ENCODE results near the gene NAV2. TPM values are rescaled to one million over a fixed set of nuclear protein-coding genes. Genes with fewer than 3 reads are reported as not detected.

Gene NAV2, protein sequence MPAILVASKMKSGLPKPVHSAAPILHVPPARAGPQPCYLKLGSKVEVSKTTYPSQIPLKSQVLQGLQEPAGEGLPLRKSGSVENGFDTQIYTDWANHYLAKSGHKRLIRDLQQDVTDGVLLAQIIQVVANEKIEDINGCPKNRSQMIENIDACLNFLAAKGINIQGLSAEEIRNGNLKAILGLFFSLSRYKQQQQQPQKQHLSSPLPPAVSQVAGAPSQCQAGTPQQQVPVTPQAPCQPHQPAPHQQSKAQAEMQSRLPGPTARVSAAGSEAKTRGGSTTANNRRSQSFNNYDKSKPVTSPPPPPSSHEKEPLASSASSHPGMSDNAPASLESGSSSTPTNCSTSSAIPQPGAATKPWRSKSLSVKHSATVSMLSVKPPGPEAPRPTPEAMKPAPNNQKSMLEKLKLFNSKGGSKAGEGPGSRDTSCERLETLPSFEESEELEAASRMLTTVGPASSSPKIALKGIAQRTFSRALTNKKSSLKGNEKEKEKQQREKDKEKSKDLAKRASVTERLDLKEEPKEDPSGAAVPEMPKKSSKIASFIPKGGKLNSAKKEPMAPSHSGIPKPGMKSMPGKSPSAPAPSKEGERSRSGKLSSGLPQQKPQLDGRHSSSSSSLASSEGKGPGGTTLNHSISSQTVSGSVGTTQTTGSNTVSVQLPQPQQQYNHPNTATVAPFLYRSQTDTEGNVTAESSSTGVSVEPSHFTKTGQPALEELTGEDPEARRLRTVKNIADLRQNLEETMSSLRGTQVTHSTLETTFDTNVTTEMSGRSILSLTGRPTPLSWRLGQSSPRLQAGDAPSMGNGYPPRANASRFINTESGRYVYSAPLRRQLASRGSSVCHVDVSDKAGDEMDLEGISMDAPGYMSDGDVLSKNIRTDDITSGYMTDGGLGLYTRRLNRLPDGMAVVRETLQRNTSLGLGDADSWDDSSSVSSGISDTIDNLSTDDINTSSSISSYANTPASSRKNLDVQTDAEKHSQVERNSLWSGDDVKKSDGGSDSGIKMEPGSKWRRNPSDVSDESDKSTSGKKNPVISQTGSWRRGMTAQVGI (N-terminal part only)
- 44.8 TPM for total RNA-seq
- long read RNA-seq, partial matches to known transcripts = 11 of 34 reads
- long read RNA-seq, other reads (novel, unspliced or antisense) = 22 of 34 reads

DNA sequence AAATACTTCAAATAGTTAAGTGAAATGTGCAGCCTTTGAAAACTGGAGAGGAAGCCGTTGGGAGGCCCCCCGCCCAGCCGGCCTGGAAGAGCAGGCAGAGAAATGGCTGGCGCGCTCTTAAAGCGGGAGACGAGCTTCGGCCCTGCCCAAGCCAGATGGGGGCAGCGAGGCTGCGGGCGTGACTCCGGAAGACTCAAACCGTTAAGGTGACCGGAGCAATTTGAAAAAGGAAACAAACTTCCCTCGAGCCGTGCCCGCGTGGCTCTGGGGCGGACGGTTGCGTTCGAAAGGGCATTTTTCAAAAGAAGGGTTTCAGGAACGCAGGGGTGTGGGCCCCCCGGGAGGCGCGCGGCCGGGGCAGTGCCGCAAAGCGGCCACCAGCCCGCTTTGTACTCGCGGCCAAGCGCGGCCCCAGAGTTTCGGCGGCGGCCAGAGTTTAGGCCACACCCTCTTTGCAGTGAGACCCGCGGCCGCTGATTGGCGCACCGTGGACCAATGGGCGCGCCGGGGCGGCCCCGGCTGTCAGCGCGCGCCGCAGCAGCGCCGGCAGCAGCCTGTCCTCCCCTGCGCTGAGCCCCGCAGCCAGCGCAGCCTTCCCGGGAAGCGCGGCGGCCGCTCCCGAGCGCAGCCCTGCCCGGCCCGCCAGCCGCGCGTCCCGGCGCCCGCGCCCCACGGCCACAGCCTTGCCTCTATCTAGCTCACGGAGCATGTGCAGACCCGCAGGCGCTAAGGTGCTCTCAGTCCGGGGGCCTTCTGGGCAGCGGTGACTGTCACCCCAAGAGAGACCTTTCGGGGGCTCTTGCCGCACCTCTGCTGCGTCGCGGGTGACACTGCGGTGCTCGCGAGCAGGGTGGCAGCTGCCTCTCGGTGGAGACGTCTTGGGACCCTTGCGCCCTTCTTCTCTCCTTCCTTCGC lies at the start of gene NAV2:
Gene NAV2, plus strand, starts transcription at position 557 of the 915 bp plus-strand sequence. CDS start 859 bp downstream, outside the sequence.
- H3K4me1 ChIP-seq = peaks cover 24% of the 10 kb centered on the region

DNA sequence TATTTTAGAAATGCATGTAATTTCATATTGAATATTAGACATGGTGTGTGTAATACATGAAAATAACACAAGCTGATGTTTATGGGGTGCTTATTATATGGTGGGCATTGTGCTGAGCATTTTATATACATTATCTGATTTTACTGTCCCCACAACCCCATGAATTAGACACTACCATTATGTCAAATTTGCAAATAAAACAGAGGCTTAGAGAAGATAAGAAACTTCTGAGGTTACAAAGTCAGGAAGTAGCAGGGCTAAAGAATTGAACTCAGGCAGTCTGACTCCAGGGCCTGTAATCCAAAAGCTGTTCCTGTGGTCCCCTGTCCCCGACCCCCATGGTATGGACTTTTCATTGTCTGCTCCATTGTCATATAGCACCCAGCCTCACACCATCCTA lies 49.4 kb upstream of the NAV2 start:
- TF ChIP-seq, protein P1, sequence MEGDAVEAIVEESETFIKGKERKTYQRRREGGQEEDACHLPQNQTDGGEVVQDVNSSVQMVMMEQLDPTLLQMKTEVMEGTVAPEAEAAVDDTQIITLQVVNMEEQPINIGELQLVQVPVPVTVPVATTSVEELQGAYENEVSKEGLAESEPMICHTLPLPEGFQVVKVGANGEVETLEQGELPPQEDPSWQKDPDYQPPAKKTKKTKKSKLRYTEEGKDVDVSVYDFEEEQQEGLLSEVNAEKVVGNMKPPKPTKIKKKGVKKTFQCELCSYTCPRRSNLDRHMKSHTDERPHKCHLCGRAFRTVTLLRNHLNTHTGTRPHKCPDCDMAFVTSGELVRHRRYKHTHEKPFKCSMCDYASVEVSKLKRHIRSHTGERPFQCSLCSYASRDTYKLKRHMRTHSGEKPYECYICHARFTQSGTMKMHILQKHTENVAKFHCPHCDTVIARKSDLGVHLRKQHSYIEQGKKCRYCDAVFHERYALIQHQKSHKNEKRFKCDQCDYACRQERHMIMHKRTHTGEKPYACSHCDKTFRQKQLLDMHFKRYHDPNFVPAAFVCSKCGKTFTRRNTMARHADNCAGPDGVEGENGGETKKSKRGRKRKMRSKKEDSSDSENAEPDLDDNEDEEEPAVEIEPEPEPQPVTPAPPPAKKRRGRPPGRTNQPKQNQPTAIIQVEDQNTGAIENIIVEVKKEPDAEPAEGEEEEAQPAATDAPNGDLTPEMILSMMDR (IDR thresholded peaks at IDR 0.05) = no peak
- intact Hi-C loops (cut with DNase I) = no loop called here

More for the DNA sequence above, at the start of gene NAV2:
- ATAC-seq (peak; percentile 98), DNase-seq (peak; percentile 96)
- H3K27ac ChIP-seq = peak within 1 kb of the TSS; percentile 92
- no peaks in the 10 kb centered on the region for H3K36me3 ChIP-seq
- peaks cover 12% of the 10 kb centered on the region for H3K27me3 ChIP-seq
- no peaks in the 10 kb centered on the region for H3K9me3 ChIP-seq
- H3K4me3 ChIP-seq = peak within 1 kb of the TSS; percentile 64
- intact Hi-C loops (cut with DNase I) = no loop called here
- TF ChIP-seq, protein P1 (IDR thresholded peaks at IDR 0.05) = no peak

DNA sequence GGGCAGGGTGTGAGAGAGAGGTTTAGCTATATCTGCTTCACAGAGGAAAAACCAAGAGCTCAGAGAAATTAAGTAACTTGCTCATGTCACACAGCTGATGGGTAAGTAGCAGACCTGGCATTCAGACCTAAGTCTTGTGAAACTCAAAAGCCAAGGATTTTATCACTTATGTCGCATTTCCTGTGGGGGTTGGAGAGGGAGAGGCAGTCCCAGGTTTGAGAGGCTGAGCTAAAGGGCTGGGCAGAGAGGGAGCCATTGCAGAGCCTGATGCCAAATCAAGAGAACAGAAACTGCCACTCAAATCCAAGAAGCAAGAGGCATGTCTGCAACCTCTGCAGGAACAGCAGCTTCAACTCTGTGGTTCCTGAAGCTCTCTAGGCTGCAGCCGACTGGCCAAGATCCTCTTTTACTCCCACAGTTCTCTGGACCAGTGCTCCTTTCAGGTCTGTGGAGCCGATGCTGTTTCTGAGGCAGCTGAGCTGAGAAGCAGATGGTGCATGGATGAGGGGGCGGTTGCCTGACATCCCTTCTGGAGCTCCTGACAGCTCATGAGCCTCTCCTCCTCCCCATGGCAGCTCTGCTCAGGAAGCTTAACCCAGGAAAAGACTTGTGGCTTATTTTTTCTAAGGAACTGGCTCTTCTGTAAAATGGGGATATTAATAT lies 47.6 kb upstream of the NAV2 start:
- no peaks in the 10 kb centered on the region for H3K27me3 ChIP-seq
- H3K4me3 ChIP-seq = no peak overlapping the region
- no peak overlapping the region for H3K27ac ChIP-seq
- intact Hi-C loops (cut with DNase I) = no loop called here
- no peak for DNase-seq
- peaks cover 2% of the 10 kb centered on the region for H3K4me1 ChIP-seq
- ATAC-seq = peak; percentile 74
- no peaks in the 10 kb centered on the region for H3K9me3 ChIP-seq
- H3K36me3 ChIP-seq = no peaks in the 10 kb centered on the region
- TF ChIP-seq, protein P1 (IDR thresholded peaks at IDR 0.05) = no peak

More for the DNA sequence above, 49.4 kb upstream of the NAV2 start:
- H3K4me3 ChIP-seq = no peak overlapping the region
- H3K27ac ChIP-seq = no peak overlapping the region
- no peaks in the 10 kb centered on the region for H3K9me3 ChIP-seq
- H3K36me3 ChIP-seq = no peaks in the 10 kb centered on the region
- H3K27me3 ChIP-seq = no peaks in the 10 kb centered on the region
- peaks cover 4% of the 10 kb centered on the region for H3K4me1 ChIP-seq
- no peak for ATAC-seq
- DNase-seq = no peak

DNA sequence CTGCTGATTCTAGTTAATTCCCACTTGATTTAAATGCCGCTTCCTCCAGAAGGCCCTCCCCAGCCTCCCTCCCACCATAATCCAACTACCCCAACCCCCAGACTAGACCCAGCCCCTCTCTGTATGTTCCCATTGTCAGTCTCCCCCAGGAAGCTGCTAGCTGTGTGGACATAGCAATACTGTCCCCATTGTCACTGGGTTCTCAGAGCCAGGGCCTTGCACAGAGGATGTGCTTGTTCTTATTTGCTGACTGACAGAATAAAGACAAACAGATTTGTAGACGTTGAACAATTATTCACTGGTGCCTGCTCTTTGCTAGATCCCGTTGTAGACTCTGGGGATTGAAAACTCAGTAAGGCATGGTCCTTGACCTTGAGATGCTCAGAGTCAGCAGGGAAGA lies 45.7 kb upstream of the NAV2 start:
- no peak for DNase-seq
- Histone ChIP-seq H3K9me3 (no peaks in the 10 kb centered on the region), H3K27ac (no peak overlapping the region), H3K4me3 (no peak overlapping the region), H3K4me1 (no peaks in the 10 kb centered on the region), H3K36me3 (no peaks in the 10 kb centered on the region), H3K27me3 (no peaks in the 10 kb centered on the region)
- ATAC-seq = no peak
- TF ChIP-seq, protein P1 (IDR thresholded peaks at IDR 0.05) = no peak
- intact Hi-C loops (cut with DNase I) = no loop called here

All from upper lobe of right lung (tissue), 1 donor.